ENCODE data around the gene BCR.
"Not testable (repeated sequence)": the region's sequence is repeated elsewhere in the genome, so short reads cannot be mapped to it uniquely, and the experiment has no call there.

Gene BCR

GRCh38 chr22:23305922-23306374 lies 125.6 kb downstream of the BCR start:
- H2BK120ac ChIP-seq (ENCODE audit: insufficient read depth, low read length, poor library complexity): no peak overlapping the region
- DNase-seq: no peak
- no peak overlapping the region for H2AK5ac ChIP-seq (ENCODE audit: low read length)
- H3K14ac ChIP-seq (ENCODE audit: low read length): no peak overlapping the region
- no peaks in the 10 kb centered on the region for H3K9me3 ChIP-seq (ENCODE audit: insufficient read depth, low read depth, low read length)
- H2BK5ac ChIP-seq (ENCODE audit: low read depth, low read length, poor library complexity): no peak overlapping the region
- H3K4me2 ChIP-seq (ENCODE audit: low read length): no peak overlapping the region
- H3K4me1 ChIP-seq (ENCODE audit: control insufficient read depth in 1 of 2, insufficient read depth in 2 of 2, low read length in 2 of 2): peaks cover 0 to 2% of the 10 kb centered on the region in 2 experiments
- no peaks in the 10 kb centered on the region for H3K79me1 ChIP-seq (ENCODE audit: low read length)
- no CpG with 5 or more reads among the region's 11 CpGs for WGBS (ENCODE audit: extremely low coverage, insufficient coverage, insufficient read length)
- no peak overlapping the region for H2AFZ ChIP-seq (ENCODE audit: insufficient read depth, low read length, poor library complexity)
- H3K23ac ChIP-seq (ENCODE audit: low read length): no peak overlapping the region
- no peak overlapping the region for H4K91ac ChIP-seq (ENCODE audit: low read depth, low read length)
- no peak overlapping the region for H3K18ac ChIP-seq (ENCODE audit: low read length)
- no peak overlapping the region for H4K12ac ChIP-seq (ENCODE audit: low read depth, low read length)
- H3K4ac ChIP-seq (ENCODE audit: low read depth, low read length): no peak overlapping the region
- H3K27me3 ChIP-seq (ENCODE audit: insufficient read depth, low read length): no peaks in the 10 kb centered on the region
- no peak overlapping the region for H3K27ac ChIP-seq (ENCODE audit: low read depth, low read length)
- no peak overlapping the region for H4K8ac ChIP-seq (ENCODE audit: low read depth, low read length)
- no peak overlapping the region for H3K9ac ChIP-seq (ENCODE audit: low read length)
- H2BK12ac ChIP-seq (ENCODE audit: low read length): no peak overlapping the region
- H3K79me2 ChIP-seq (ENCODE audit: control insufficient read depth, insufficient read depth, low read length, poor library complexity): no peaks in the 10 kb centered on the region
- H3K4me3 ChIP-seq (ENCODE audit: low read depth, low read length): no peak overlapping the region
- peaks cover 31 to 33% of the 10 kb centered on the region in 2 experiments for H3K36me3 ChIP-seq (ENCODE audit: control insufficient read depth in 1 of 2, insufficient read depth in 2 of 2, low read length in 2 of 2)

DNA sequence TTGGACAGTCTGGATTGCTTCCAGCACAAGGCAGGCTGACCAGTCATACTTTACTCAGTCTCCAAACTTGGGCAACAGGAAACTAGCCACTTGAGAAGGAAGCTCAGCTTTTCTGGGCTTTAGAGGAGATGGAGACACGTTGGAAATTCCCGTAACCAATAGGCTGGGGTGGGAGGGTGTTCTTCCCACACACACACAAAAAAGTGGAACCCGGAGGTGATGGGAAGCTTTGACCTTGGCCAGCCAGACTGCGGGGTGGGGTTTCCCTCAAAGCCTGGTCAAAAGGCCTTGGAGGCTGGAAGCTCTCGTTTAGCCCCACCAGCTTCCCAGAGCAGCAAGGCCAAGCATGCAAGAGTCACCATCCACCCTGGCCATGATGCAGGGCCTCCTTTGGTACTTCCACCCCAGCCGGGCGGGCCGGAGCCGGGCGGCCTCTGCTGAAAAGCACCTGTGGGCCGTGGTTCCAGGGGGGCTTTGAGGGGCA lies 126.2 kb downstream of the BCR start:
- Histone ChIP-seq H4K8ac (ENCODE audit: low read depth, low read length) (no peak overlapping the region), H4K91ac (ENCODE audit: low read depth, low read length) (no peak overlapping the region), H3K27ac (ENCODE audit: low read depth, low read length) (no peak overlapping the region), H2BK12ac (ENCODE audit: low read length) (no peak overlapping the region), H3K79me2 (ENCODE audit: control insufficient read depth, insufficient read depth, low read length, poor library complexity) (no peaks in the 10 kb centered on the region), H2AK5ac (ENCODE audit: low read length) (no peak overlapping the region), H3K18ac (ENCODE audit: low read length) (no peak overlapping the region), H3K4me1 (ENCODE audit: control insufficient read depth in 1 of 2, insufficient read depth in 2 of 2, low read length in 2 of 2) (peaks cover 0 to 2% of the 10 kb centered on the region in 2 experiments), H3K9ac (ENCODE audit: low read length) (no peak overlapping the region), H3K14ac (ENCODE audit: low read length) (no peak overlapping the region), H3K9me3 (ENCODE audit: insufficient read depth, low read depth, low read length) (no peaks in the 10 kb centered on the region), H3K23ac (ENCODE audit: low read length) (no peak overlapping the region), H2BK5ac (ENCODE audit: low read depth, low read length, poor library complexity) (no peak overlapping the region), H3K4me2 (ENCODE audit: low read length) (no peak overlapping the region), H4K12ac (ENCODE audit: low read depth, low read length) (no peak overlapping the region), H3K27me3 (ENCODE audit: insufficient read depth, low read length) (no peaks in the 10 kb centered on the region), H3K4me3 (ENCODE audit: low read depth, low read length) (no peak overlapping the region), H3K36me3 (ENCODE audit: control insufficient read depth in 1 of 2, insufficient read depth in 2 of 2, low read length in 2 of 2) (peaks cover 26 to 32% of the 10 kb centered on the region in 2 experiments), H3K4ac (ENCODE audit: low read depth, low read length) (no peak overlapping the region), H3K79me1 (ENCODE audit: low read length) (no peaks in the 10 kb centered on the region), H2BK120ac (ENCODE audit: insufficient read depth, low read length, poor library complexity) (no peak overlapping the region), H2AFZ (ENCODE audit: insufficient read depth, low read length, poor library complexity) (no peak overlapping the region)
- WGBS (ENCODE audit: extremely low coverage, insufficient coverage, insufficient read length): no CpG with 5 or more reads among the region's 11 CpGs
- no peak for DNase-seq

GRCh38 chr22:23306926-23307325 lies 126.6 kb downstream of the BCR start:
- no peak overlapping the region for H2AFZ ChIP-seq (ENCODE audit: insufficient read depth, low read length, poor library complexity)
- H3K4me3 ChIP-seq (ENCODE audit: low read depth, low read length): no peak overlapping the region
- H3K9me3 ChIP-seq (ENCODE audit: insufficient read depth, low read depth, low read length): no peaks in the 10 kb centered on the region
- no peak overlapping the region for H2BK5ac ChIP-seq (ENCODE audit: low read depth, low read length, poor library complexity)
- no CpG with 5 or more reads among the region's 3 CpGs for WGBS (ENCODE audit: extremely low coverage, insufficient coverage, insufficient read length)
- no peak overlapping the region for H3K27ac ChIP-seq (ENCODE audit: low read depth, low read length)
- no peak overlapping the region for H2BK120ac ChIP-seq (ENCODE audit: insufficient read depth, low read length, poor library complexity)
- H3K79me1 ChIP-seq (ENCODE audit: low read length): peaks cover under 1% of the 10 kb centered on the region
- no peak overlapping the region for H3K14ac ChIP-seq (ENCODE audit: low read length)
- H3K4me1 ChIP-seq (ENCODE audit: control insufficient read depth in 1 of 2, insufficient read depth in 2 of 2, low read length in 2 of 2): peaks cover 2 to 4% of the 10 kb centered on the region in 2 experiments
- H3K36me3 ChIP-seq (ENCODE audit: control insufficient read depth in 1 of 2, insufficient read depth in 2 of 2, low read length in 2 of 2): peaks cover 25 to 33% of the 10 kb centered on the region in 2 experiments
- H3K4me2 ChIP-seq (ENCODE audit: low read length): no peak overlapping the region
- H4K91ac ChIP-seq (ENCODE audit: low read depth, low read length): no peak overlapping the region
- H2BK12ac ChIP-seq (ENCODE audit: low read length): no peak overlapping the region
- H2AK5ac ChIP-seq (ENCODE audit: low read length): no peak overlapping the region
- H3K79me2 ChIP-seq (ENCODE audit: control insufficient read depth, insufficient read depth, low read length, poor library complexity): no peaks in the 10 kb centered on the region
- no peak overlapping the region for H4K8ac ChIP-seq (ENCODE audit: low read depth, low read length)
- H3K23ac ChIP-seq (ENCODE audit: low read length): no peak overlapping the region
- no peak overlapping the region for H4K12ac ChIP-seq (ENCODE audit: low read depth, low read length)
- no peak for DNase-seq
- no peaks in the 10 kb centered on the region for H3K27me3 ChIP-seq (ENCODE audit: insufficient read depth, low read length)
- no peak overlapping the region for H3K9ac ChIP-seq (ENCODE audit: low read length)
- H3K4ac ChIP-seq (ENCODE audit: low read depth, low read length): no peak overlapping the region
- no peak overlapping the region for H3K18ac ChIP-seq (ENCODE audit: low read length)

GRCh38 chr22:23307511-23307910 lies 127.2 kb downstream of the BCR start:
- H4K91ac ChIP-seq (ENCODE audit: low read depth, low read length); H3K27me3 ChIP-seq (ENCODE audit: insufficient read depth, low read length); DNase-seq; H4K12ac ChIP-seq (ENCODE audit: low read depth, low read length); H3K4ac ChIP-seq (ENCODE audit: low read depth, low read length); H2AFZ ChIP-seq (ENCODE audit: insufficient read depth, low read length, poor library complexity); H3K79me1 ChIP-seq (ENCODE audit: low read length); H3K4me2 ChIP-seq (ENCODE audit: low read length); H3K4me1 ChIP-seq (ENCODE audit: control insufficient read depth in 1 of 2, insufficient read depth in 2 of 2, low read length in 2 of 2); H3K9me3 ChIP-seq (ENCODE audit: insufficient read depth, low read depth, low read length); H2BK12ac ChIP-seq (ENCODE audit: low read length); H3K23ac ChIP-seq (ENCODE audit: low read length); H2BK5ac ChIP-seq (ENCODE audit: low read depth, low read length, poor library complexity); H3K27ac ChIP-seq (ENCODE audit: low read depth, low read length); H2BK120ac ChIP-seq (ENCODE audit: insufficient read depth, low read length, poor library complexity); H2AK5ac ChIP-seq (ENCODE audit: low read length); H3K18ac ChIP-seq (ENCODE audit: low read length); H3K9ac ChIP-seq (ENCODE audit: low read length); H3K14ac ChIP-seq (ENCODE audit: low read length); H3K4me3 ChIP-seq (ENCODE audit: low read depth, low read length); H4K8ac ChIP-seq (ENCODE audit: low read depth, low read length); H3K79me2 ChIP-seq (ENCODE audit: control insufficient read depth, insufficient read depth, low read length, poor library complexity): not testable (repeated sequence)
- peaks cover 23 to 32% of the 10 kb centered on the region in 2 experiments for H3K36me3 ChIP-seq (ENCODE audit: control insufficient read depth in 1 of 2, insufficient read depth in 2 of 2, low read length in 2 of 2)
- WGBS (ENCODE audit: extremely low coverage, insufficient coverage, insufficient read length): no CpG with 5 or more reads among the region's 10 CpGs

Data from trophoblast cell (in vitro differentiated cells and primary cell).